AG09319 (cell line): Measurements from ENCODE around the gene TAF1B.

ENCODE experiments used
- DNase-seq: peaks from one replicate; pipeline ENCODE4 v3.0.0-alpha.2; 2010; ENCODE audit warnings: low read depth; ENCODE audit errors: extremely low read depth
- TF ChIP-seq, protein P1 (sequence below): IDR thresholded peaks from 2 replicates; pipeline ENCODE4 v1.5.1; 2011; ENCODE audit warnings: low read depth, mild to moderate bottlenecking, inconsistent platforms, low read length, moderate library complexity

TAF1B gene

DNA sequence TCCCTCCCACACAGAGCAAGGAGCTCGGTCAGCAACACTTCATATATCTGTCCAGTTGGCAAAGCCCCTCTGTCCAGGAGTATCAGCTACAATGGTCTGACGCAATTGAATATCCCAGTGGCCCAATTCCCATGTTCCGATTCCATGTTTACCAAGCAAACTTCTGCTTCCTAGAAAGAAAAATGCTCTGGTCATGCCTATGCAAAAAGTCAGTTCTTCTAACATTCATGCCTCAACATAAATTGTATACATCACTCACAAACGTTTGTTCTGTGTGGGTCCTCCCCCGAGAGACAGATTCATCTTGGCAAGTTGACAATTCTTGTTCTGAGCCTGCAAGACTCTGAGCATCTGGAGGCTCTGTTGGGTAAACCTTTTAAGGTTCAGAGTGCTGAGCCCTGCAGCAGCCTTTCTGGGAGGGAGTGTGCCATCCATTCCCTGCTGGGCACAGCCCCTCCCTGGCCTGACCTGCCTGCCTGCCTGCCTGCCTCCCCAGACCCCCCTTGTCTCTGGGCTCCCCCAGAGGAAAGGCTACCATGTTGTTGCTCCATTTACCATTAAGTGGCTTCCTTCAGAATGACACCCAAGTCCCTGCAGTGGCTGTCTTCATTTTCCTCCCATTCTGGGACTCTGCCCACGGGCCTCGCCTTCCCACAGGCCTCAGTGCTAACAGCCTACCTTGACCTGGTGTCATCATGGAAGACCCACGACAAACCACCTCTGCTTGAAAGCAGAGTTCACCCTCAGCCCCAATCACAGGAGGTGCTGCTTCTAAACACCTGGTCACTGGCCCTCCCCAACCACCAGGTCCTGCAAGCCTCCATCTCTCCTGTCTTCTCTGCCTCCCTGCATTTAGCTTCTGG is 37.6 kb upstream of the TAF1B start:
- DNase-seq, result no peak
- TF ChIP-seq, protein P1, sequence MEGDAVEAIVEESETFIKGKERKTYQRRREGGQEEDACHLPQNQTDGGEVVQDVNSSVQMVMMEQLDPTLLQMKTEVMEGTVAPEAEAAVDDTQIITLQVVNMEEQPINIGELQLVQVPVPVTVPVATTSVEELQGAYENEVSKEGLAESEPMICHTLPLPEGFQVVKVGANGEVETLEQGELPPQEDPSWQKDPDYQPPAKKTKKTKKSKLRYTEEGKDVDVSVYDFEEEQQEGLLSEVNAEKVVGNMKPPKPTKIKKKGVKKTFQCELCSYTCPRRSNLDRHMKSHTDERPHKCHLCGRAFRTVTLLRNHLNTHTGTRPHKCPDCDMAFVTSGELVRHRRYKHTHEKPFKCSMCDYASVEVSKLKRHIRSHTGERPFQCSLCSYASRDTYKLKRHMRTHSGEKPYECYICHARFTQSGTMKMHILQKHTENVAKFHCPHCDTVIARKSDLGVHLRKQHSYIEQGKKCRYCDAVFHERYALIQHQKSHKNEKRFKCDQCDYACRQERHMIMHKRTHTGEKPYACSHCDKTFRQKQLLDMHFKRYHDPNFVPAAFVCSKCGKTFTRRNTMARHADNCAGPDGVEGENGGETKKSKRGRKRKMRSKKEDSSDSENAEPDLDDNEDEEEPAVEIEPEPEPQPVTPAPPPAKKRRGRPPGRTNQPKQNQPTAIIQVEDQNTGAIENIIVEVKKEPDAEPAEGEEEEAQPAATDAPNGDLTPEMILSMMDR, result no peak

DNA sequence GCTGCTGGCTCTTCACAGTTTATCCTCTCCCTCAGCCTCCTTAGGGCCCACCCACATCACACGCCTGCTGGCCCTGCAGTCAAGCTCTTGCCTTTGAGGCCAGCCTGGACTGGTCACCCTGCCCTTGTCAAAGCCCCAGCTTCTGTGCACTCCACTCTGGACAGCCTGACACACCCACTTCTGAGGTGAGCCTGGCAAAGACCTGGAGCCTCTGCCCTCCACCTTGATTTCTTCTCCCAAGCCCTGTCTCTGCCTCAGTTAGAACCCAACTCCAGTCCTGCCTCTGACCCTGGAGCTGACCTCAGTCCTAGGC is 37.0 kb upstream of the TAF1B start:
- TF ChIP-seq, protein P1, result no peak
- DNase-seq, result no peak

DNA sequence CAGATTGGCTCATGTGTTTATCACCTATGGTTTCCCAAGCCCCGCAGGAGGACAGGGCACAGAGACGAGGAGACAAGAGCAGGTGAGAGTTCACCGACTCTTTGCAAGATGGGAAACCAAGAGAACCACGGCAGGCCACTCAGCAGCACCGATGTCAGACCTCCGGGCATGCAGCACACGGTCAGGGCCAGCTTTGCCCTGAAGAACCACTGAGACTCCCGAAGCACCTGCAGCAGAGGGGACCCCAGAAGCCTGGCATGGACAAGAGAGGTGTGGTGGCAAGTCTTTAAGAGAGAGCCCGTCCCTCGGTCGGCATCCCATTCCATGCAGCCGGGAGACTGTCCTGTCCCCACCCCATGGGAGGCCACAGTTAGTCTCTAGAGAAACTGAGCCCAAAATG is 36.6 kb upstream of the TAF1B start:
- no peak for DNase-seq
- TF ChIP-seq, protein P1, result no peak

DNA sequence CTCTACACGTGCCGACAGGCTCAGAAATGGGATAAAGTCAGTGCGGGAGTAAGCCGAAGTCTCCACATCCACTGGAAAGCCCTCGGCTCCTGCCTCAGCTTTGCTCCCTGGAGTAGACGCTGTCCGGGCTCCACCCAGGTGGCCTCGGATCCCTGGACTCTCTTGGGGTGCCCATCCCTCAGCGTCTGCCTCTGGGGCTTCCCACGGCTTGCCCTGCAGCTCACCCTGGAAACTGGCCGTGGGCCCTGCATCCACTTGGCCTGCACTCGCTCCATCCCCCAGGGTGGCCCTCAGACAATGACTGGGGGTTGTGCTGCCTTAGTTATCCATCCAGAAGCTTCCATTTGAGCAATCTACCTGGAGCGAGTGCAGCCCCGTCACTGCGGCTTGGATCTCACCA is 36.2 kb upstream of the TAF1B start:
- no peak for DNase-seq
- TF ChIP-seq, protein P1, result no peak

DNA sequence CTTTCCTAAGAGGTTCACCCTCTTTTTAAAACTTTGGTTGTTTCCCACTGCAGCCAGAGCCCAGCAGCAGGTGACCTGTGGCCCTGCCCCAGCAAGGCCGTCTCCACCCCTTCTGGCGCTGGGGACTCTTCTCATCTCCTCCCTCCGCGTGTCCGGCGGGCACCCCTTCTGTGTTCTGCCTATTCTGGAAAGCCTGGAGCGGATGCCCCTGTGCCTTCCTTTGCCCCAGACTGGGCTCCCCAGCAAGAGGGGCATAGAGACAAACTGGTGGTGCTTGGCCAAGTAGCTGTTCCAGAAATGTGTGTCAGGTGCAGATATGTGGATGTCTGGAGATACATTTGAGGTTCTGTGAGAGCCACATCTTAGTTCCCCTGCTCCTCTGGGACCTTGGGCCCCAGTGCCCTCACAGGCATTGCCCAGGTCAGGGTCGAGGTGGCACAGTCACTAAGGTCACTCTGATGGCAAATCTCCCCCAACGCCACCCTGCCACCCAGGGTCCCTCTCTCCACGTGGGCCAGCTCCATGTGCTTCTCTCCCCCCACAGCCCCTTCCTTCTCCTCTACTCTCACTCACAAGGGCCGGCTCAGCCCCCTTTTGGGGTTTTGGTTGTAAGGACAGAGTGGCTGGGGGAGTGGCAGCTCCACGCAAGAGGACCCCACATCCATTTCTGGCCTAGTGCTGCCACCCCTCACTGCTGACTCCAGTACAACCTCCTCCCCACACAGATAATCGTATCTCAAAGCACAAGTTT is 35.5 kb upstream of the TAF1B start:
- DNase-seq, result no peak
- TF ChIP-seq, protein P1, result no peak

DNA sequence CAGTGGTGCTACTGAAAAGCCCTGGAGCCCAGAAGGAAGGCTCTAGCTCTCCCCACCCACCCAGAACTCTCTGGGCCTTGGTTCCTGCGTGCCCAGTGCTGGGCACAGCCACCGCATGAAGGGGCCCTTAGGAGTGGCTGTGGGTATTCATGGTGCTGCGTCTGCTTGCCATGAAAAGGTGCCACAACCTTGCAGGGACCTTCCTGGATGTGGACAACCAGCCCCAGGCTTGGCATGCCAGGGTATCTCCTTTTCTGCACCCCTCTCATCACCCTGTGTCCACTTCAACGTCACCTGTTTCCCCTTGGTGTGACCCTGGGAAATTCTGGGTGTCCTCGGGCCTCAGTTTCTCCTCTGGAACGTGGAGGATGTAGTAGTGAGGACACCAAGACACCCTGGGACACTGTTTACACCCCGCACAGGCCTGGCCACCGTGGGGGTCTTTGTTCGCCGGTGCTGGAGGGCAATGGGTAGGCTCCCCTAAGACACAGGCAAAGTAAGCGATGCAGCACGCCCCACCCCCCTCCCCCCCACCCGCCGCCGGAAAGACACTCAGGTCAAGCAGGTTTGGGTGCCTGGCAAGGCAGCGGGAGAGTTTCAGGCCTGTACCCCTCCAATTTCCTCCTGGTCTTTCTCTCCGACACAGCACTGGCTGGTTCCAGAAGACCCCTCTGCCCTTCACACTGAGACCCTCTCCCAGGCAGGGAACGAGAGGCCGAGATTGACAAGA is 34.8 kb upstream of the TAF1B start:
- TF ChIP-seq, protein P1, result no peak
- DNase-seq, result no peak

DNA sequence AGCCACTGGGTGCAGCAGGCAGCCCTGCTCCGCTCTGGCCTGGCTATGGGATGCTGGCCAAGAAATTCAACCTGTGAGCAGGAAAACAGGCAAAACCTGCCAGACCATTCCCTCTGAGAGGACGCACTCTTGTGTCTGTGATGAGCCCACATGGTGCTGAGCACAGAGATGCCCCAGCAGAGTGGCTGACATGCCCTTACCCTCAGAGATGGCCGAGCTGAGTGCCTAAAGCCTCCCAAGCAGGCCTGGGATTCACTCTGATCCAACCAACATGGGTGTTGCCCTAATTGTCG is 34.3 kb upstream of the TAF1B start:
- TF ChIP-seq, protein P1, result no peak
- DNase-seq, result no peak
